ENCODE results near the gene DPF1. TPM values are rescaled to one million over a fixed set of nuclear protein-coding genes. Genes with fewer than 3 reads are reported as not detected.

Gene DPF1
- total RNA-seq, 1 donor from 2014 or later = 4.0 TPM

- Histone ChIP-seq H3K4me3 (ENCODE audit: insufficient read depth, low read depth, low read length) (no peak overlapping the region), H3K4me1 (ENCODE audit: insufficient read depth, low read length) (no peaks in the 10 kb centered on the region), H2AFZ (ENCODE audit: low read depth, low read length) (no peak overlapping the region), H3K79me2 (ENCODE audit: insufficient read depth, low read length) (no peaks in the 10 kb centered on the region), H4K20me1 (ENCODE audit: insufficient read depth, low read length) (no peaks in the 10 kb centered on the region), H3K9ac (ENCODE audit: low read length) (no peak overlapping the region), H3K27me3 (ENCODE audit: insufficient read depth, low read length) (no peaks in the 10 kb centered on the region), H3K27ac (ENCODE audit: low read depth, low read length) (no peak overlapping the region), H3K9me3 (ENCODE audit: insufficient read depth, low read depth, low read length) (no peaks in the 10 kb centered on the region), H3K36me3 (ENCODE audit: insufficient read depth, low read length) (no peaks in the 10 kb centered on the region), H3K4me2 (ENCODE audit: low read length) (no peak overlapping the region)
- H3K4me3 Mint-ChIP-seq (ENCODE audit: unreplicated experiment) = no peak overlapping the region
- DNase-seq (ENCODE audit: low read depth) = no peak
- TF ChIP-seq CTCF (IDR thresholded peaks at IDR 0.05; ENCODE audit: insufficient read depth, low read depth, low read length) = no peak
- TF ChIP-seq EZH2 (IDR thresholded peaks at IDR 0.05; ENCODE audit: insufficient read depth, low read length) = no peak
- H3K36me3 Mint-ChIP-seq (ENCODE audit: low read depth, unreplicated experiment) = peaks cover 8% of the 10 kb centered on the region
- H3K27ac Mint-ChIP-seq (ENCODE audit: unreplicated experiment) = no peak overlapping the region
- peaks cover 4% of the 10 kb centered on the region for H3K4me1 Mint-ChIP-seq (ENCODE audit: low read depth, unreplicated experiment)
- no peaks in the 10 kb centered on the region for H3K9me3 Mint-ChIP-seq (ENCODE audit: unreplicated experiment)
- FAIRE-seq = no peak
- no peaks in the 10 kb centered on the region for H3K27me3 Mint-ChIP-seq (ENCODE audit: low read depth, unreplicated experiment)
Observed at GRCh38 chr19:38190793-38191192, 33.2 kb downstream of the DPF1 start.

- H3K36me3 ChIP-seq (ENCODE audit: insufficient read depth, low read length) = no peaks in the 10 kb centered on the region
- FAIRE-seq = no peak
- H3K27me3 ChIP-seq (ENCODE audit: insufficient read depth, low read length) = no peaks in the 10 kb centered on the region
- H4K20me1 ChIP-seq (ENCODE audit: insufficient read depth, low read length) = no peaks in the 10 kb centered on the region
- H3K4me2 ChIP-seq (ENCODE audit: low read length) = no peak overlapping the region
- H3K9me3 ChIP-seq (ENCODE audit: insufficient read depth, low read depth, low read length) = no peaks in the 10 kb centered on the region
- no peak overlapping the region for H3K27ac ChIP-seq (ENCODE audit: low read depth, low read length)
- no peak overlapping the region for H2AFZ ChIP-seq (ENCODE audit: low read depth, low read length)
- Mint-ChIP-seq H3K4me3 (ENCODE audit: unreplicated experiment) (no peak overlapping the region), H3K4me1 (ENCODE audit: low read depth, unreplicated experiment) (peaks cover 4% of the 10 kb centered on the region), H3K27ac (ENCODE audit: unreplicated experiment) (no peak overlapping the region), H3K36me3 (ENCODE audit: low read depth, unreplicated experiment) (peaks cover 4% of the 10 kb centered on the region), H3K9me3 (ENCODE audit: unreplicated experiment) (no peaks in the 10 kb centered on the region), H3K27me3 (ENCODE audit: low read depth, unreplicated experiment) (no peaks in the 10 kb centered on the region)
- no peak for DNase-seq (ENCODE audit: low read depth)
- H3K4me1 ChIP-seq (ENCODE audit: insufficient read depth, low read length) = no peaks in the 10 kb centered on the region
- H3K9ac ChIP-seq (ENCODE audit: low read length) = no peak overlapping the region
- H3K79me2 ChIP-seq (ENCODE audit: insufficient read depth, low read length) = no peaks in the 10 kb centered on the region
- no peak overlapping the region for H3K4me3 ChIP-seq (ENCODE audit: insufficient read depth, low read depth, low read length)
- TF ChIP-seq EZH2 (IDR thresholded peaks at IDR 0.05; ENCODE audit: insufficient read depth, low read length) (no peak), CTCF (IDR thresholded peaks at IDR 0.05; ENCODE audit: insufficient read depth, low read depth, low read length) (no peak)
Observed at GRCh38 chr19:38190061-38190460, 34.0 kb downstream of the DPF1 start.

- no peaks in the 10 kb centered on the region for H3K9me3 ChIP-seq (ENCODE audit: insufficient read depth, low read depth, low read length)
- no peak overlapping the region for H3K9ac ChIP-seq (ENCODE audit: low read length)
- TF ChIP-seq CTCF (IDR thresholded peaks at IDR 0.05; ENCODE audit: insufficient read depth, low read depth, low read length) (no peak), EZH2 (IDR thresholded peaks at IDR 0.05; ENCODE audit: insufficient read depth, low read length) (no peak)
- H3K79me2 ChIP-seq (ENCODE audit: insufficient read depth, low read length) = no peaks in the 10 kb centered on the region
- no peak overlapping the region for H3K4me3 ChIP-seq (ENCODE audit: insufficient read depth, low read depth, low read length)
- Mint-ChIP-seq H3K4me1 (ENCODE audit: low read depth, unreplicated experiment) (peaks cover 9% of the 10 kb centered on the region), H3K27ac (ENCODE audit: unreplicated experiment) (no peak overlapping the region), H3K4me3 (ENCODE audit: unreplicated experiment) (no peak overlapping the region), H3K36me3 (ENCODE audit: low read depth, unreplicated experiment) (peaks cover 17% of the 10 kb centered on the region), H3K9me3 (ENCODE audit: unreplicated experiment) (peaks cover 4% of the 10 kb centered on the region), H3K27me3 (ENCODE audit: low read depth, unreplicated experiment) (no peaks in the 10 kb centered on the region)
- DNase-seq (ENCODE audit: low read depth) = no peak
- H3K4me1 ChIP-seq (ENCODE audit: insufficient read depth, low read length) = no peaks in the 10 kb centered on the region
- H2AFZ ChIP-seq (ENCODE audit: low read depth, low read length) = no peak overlapping the region
- peaks cover 12% of the 10 kb centered on the region for H4K20me1 ChIP-seq (ENCODE audit: insufficient read depth, low read length)
- peaks cover 3% of the 10 kb centered on the region for H3K36me3 ChIP-seq (ENCODE audit: insufficient read depth, low read length)
- no peak overlapping the region for H3K4me2 ChIP-seq (ENCODE audit: low read length)
- no peak overlapping the region for H3K27ac ChIP-seq (ENCODE audit: low read depth, low read length)
- no peak for FAIRE-seq
- no peaks in the 10 kb centered on the region for H3K27me3 ChIP-seq (ENCODE audit: insufficient read depth, low read length)
Observed at GRCh38 chr19:38185562-38185961, 38.5 kb downstream of the DPF1 start.

All from astrocyte (in vitro differentiated cells and primary cell).